Urothelium cell line (cell line): ENCODE data around the gene FRG2B.
A peak's percentile ranks its signal among the peaks of the same experiment; 100 is the strongest.
"Not testable (repeated sequence)": the region's sequence is repeated elsewhere in the genome, so short reads cannot be mapped to it uniquely, and the experiment has no call there.

Experiments used
- DNase-seq: peaks from one replicate; pipeline ENCODE4 v3.0.0; 2011; ENCODE audit warnings: low spot score, mixed read lengths
- FAIRE-seq: peaks from 2 replicates; lab custom pipeline; 2011; peaks lifted over from hg19 to GRCh38; lab: Jason Lieb, UNC

The FRG2B gene

GRCh38 chr10:133626695-133627094 lies at the start of gene FRG2B:
Gene FRG2B, minus strand, starts transcription at chr10:133626795. Its CDS starts 53 bp downstream, at chr10:133626742.
- FAIRE-seq, DNase-seq: not testable (repeated sequence)

DNA sequence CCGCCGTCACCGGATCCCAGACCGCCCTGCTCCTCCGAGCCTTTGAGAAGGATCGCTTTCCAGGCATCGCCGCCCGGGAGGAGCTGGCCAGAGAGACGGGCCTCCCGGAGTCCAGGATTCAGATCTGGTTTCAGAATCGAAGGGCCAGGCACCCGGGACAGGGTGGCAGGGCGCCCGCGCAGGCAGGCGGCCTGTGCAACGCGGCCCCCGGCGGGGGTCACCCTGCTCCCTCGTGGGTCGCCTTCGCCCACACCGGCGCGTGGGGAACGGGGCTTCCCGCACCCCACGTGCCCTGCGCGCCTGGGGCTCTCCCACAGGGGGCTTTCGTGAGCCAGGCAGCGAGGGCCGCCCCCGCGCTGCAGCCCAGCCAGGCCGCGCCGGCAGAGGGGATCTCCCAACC lies 40.9 kb upstream of the FRG2B start:
- FAIRE-seq, DNase-seq: not testable (repeated sequence)

DNA sequence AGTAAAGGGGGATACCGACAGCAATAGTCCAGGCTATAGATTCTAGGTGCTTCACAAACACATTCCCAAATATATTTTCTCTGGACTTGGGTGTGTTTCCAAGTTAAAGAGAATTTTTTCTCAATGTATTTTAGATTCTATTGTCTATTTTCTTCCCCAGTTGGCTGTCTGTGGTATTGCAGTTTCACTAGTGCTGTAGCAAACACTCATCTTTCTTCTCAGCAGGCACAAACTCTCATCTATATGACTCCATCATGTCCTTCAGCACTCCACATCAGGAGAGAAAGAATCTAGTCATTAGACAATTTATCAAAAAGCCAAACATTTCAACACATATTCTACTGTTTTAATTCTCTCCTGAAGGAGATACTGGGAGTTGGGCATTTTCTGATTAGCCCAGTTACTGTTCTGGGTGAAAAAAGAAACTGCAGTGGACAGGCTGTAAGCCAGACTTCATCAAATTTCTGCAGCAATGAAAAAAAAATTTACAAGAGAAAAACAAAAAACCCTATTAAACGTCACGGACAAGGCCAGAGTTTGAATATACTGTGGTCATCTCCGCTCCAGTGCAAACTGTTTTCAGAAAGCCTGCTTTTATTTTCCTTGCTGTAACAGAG lies 37.1 kb upstream of the FRG2B start:
- not testable (repeated sequence) for FAIRE-seq, DNase-seq

GRCh38 chr10:133661122-133661521 lies 34.5 kb upstream of the FRG2B start:
- DNase-seq, FAIRE-seq: not testable (repeated sequence)

- FAIRE-seq, DNase-seq: not testable (repeated sequence)
Measured at GRCh38 chr10:133660516-133660915, 33.9 kb upstream of the FRG2B start.

DNA sequence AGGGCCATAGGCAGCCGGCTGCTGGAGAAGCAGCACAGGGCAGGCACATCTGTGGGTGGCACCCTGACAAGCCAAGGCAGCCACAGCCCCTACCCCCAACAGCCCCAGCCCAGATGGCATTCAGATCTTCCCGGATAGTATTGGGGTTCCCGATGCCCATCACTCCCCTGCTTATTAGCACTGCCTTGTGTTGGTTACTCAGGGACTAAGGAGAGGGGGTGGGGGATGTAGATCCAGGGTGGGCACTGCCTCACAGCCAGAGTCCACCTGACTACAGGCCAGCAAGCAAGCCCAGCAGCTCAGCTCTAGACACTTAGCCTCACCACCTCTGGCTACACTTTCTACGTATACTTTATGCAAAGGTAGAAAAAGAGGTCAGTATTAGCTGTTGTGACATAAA lies 30.7 kb upstream of the FRG2B start:
- not testable (repeated sequence) for FAIRE-seq, DNase-seq

DNA sequence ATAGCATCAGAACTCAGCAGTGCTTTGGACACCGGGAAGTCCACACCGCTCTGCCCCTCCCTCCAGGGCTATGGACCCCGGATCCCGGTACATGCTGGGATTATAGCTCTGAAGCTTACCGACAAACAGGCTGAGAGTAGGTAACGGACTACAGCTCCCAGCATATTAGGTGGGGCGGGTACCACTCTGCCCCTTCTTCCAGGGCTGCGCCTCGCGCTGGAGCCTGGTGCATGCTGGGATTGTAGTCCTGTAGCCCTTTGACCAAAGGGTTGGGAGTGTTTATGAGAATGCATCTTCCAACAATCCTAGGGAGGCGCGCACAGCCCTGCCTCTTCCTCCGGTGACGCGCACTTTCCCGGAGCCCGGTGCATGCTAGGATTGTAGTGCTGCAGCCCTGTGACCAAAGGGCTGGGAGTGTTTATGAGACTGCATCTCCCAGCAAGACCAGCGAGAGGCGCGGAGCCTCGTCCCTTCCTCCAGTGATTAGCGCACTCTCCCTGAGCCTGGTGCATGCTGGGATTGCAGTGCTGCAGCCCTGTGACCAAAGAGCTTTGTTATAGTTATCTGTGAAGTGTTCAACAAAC lies 22.4 kb upstream of the FRG2B start:
- not testable (repeated sequence) for FAIRE-seq, DNase-seq

DNA sequence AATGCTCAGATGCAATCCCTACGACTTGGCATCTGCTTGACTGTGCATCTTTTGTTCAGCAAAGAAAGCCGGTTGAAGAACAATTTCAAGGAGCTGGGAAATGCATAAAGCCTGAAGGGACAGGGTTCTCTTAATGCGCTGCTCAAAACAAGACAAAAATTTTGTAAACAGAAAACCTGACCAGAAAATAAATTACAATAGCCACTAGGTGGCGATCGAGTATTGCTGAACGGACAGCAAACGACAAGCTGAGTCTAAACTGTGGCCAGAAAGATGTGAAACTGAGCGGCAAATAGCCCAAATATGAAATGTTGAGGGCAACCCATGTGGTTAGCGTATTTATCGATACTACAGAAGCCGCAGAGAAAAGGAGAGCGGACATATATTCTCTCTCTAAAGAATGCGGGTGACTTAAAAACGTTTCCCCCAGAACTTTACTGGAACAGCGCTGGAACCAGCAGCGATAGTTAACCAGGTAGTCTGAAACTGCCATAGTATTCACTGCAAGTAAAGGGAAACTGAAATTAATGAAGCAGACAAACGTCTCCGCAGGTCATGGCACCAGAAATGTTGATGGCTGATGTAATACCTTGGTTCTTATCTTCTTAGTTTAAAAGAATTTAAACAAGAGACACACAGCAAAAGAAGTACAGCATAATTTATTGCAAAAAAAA lies 20.6 kb upstream of the FRG2B start:
- not testable (repeated sequence) for DNase-seq, FAIRE-seq

- DNase-seq, FAIRE-seq: not testable (repeated sequence)
Measured at GRCh38 chr10:133637846-133638235, 11.2 kb upstream of the FRG2B start.

DNA sequence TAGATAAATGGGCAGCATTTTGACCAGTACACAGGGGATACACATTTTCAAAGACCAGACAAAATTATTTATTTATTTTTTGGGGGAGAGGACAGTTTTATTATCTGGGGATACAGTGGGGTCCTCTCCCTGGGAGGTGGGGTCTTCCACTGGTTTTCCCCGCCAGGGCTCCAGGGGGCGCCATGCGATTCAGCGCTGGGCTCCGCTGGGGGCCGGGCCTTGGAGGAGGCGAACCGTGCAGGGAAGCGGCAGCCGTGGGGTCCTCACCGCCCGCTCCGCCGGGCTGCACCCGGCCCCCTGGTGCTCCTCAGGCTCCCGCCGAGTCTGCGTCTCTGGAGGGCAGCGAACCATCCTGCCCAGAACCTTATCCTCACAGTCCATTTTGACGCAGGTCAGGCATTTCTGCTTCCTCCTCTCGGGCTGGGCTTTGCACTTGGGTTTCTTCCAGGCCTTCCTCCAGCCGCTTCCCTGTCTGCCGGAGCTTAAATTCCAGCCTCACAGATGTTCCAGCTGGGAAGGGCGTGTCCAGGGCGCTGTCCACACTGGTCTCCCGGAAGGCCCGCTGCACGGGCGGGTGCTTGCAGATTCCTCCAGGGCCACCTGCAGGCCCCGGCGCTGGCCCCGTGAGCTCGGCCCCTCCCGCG lies 10.7 kb upstream of the FRG2B start:
- not testable (repeated sequence) for FAIRE-seq, DNase-seq

GRCh38 chr10:133630723-133631249 lies 4.2 kb upstream of the FRG2B start:
- FAIRE-seq, DNase-seq: not testable (repeated sequence)

DNA sequence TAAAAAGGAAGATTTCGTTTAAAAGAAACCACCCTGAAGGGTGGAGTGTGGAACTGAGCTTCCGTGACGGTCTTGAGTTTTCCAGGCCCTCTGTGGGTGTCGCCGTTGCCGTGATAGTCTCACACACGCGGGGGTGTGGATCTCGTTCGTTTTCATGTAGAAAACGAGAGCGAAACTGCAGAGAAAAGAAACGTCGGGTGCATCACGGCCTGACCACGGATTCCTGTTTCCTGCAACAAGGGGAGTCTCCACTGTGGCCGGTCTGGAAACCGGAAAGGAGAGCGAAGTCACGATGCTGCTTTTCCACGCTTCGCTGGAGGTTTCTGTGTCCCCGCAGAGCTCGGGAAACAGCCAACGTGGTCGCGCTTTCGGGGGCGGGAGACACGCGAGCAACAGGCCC lies 4.1 kb downstream of the FRG2B start:
- FAIRE-seq, result not testable (repeated sequence)

DNA sequence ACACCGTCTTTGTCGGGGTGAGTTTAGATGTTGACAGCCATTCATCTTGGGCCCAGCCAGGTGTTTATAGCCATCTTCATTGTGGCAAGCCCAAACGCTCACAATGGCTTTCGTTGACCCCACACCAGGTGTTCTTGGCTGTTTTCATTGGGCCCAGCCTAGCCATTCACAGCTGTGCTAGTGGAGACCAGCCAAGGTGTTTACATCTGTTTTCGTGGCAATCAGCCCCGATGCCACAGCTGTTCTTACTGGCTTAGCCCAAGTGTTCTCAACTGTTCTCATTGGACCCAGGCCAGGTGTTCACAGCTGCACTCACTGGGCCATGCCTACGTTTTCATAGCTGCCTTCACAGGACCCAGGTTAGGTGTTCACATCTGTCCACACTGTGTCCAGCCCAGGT lies 7.7 kb downstream of the FRG2B start:
- FAIRE-seq (no peak), DNase-seq (no peak)

More for the DNA sequence above, 4.1 kb downstream of the FRG2B start:
- DNase-seq, result not testable (repeated sequence)

GRCh38 chr10:133617196-133617595 lies 9.4 kb downstream of the FRG2B start:
- no peak for DNase-seq
- FAIRE-seq, result no peak

DNA sequence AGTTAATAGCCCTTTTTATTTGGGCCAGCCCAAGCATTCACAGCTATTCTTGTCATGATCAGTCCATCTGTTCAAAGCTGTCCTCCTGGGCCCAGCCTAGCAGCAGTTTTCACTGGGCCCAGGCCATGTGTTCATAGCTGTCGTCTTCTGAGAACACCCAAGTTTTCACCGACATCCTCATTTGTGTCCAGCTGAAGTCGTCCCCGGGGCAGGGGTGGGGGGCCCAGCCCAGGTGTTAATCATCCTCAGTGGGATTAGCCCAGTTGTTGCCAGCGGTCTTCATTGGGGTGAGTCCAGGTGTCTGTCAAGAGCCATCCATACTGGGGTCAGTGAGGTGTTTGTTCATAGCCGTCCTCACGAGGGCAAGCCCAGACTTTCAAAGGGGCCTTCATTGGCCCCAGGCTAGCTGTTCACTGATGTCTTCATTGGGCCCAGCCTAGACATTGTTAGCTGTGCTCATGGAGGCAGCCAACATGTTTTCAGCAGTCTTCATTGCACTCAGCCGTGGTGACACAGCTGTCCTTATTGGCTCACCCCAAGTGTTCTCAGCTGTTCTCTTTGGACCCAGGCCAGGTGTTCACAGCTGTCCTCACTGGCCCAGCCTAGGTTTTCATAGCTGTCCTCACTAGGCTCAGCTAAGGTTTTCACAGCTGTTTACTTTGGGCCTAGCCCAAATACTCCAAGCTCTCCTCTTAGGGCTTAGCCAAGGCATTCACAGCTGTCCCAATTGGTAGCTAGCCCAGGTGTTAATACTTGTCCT lies 10.0 kb downstream of the FRG2B start:
- no peak for FAIRE-seq
- DNase-seq, result no peak

DNA sequence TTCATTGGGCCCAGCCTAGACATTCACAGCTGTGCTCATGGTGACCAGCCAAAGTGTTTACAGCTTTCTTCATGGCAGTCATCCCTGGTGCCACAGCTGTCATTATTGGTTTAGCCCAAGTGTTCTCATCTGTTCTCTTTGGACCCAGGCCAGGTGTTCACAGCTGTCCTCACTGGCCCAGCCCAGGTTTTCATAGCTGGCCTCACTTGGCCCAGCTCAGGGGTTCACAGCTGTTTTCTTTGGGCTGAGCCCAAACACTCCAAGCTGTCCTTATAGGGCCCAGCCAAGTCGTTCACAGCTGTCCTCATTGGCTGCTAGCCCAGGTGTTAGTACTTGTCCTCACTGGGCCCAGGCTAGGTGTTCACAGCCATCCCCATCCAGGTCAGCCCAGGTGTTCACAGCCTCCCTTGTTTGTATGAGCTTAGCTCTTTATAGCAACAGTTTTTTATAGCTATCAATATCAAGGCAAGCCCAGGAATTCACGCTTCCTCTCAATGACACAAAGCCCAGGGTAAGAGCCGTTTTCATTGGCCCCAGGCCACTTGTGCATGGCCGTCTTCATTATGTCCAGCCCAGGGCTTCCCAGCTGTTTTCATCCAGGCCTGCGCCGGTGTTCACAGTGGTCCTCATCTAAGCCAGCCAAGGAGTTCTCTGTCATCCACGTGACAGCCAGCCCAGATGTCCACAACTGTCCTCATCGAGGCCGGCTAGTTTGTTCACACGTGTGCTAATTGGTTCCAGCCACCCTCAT lies 11.6 kb downstream of the FRG2B start:
- FAIRE-seq (no peak), DNase-seq (no peak)

- no peak for FAIRE-seq
Measured at GRCh38 chr10:133613699-133614098, 12.9 kb downstream of the FRG2B start.

DNA sequence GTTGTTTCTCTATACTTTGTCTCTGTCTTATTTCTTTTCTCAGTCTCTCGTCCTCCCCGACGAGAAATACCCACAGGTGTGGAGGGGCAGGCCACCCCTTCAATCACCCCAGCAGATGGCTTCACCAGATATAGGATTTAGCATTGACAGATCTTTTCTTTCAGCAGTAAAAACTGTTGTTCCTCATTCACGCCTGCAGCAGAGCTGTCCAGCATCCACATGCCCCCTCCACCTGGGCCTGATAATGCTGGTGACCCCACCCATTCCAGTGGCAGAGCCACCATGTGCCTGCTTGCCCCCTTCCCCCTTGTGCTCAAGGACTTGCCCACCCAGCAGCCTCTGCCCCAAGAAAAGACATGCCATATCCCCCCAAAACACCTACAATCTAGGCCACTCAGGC lies 15.5 kb downstream of the FRG2B start:
- FAIRE-seq, result no peak
- no peak for DNase-seq

More at GRCh38 chr10:133613699-133614098, 12.9 kb downstream of the FRG2B start:
- DNase-seq, result no peak

DNA sequence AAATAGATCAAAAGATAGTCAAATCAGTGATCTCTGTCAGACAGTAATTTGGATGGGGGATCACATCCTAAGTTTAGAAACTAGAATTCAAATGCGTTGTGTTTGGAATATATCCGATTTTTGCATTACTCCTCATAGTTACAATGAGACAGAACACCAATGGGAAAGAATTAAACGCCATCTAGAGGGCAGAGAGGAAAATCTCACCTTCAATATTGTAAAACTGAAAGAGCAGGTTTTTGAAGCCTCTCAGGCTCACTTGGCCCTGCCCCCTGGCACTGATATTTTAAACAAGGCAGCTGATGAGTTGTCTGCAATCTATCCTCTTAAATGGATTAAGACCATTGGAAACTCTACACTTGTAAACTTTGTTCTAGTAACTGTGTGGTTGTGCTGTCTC lies 17.7 kb downstream of the FRG2B start:
- no peak for FAIRE-seq
- peak; percentile 10 for DNase-seq

GRCh38 chr10:133603434-133603833 lies 23.2 kb downstream of the FRG2B start:
- not testable (repeated sequence) for DNase-seq, FAIRE-seq
